ENCODE results near the gene ROCK2. TPM values are rescaled to one million over a fixed set of nuclear protein-coding genes. Genes with fewer than 3 reads are reported as not detected.

The ROCK2 gene
- total and polyA plus RNA-seq, 9 of the 15 experiments (the other 6 are each of a cell fraction or from before 2014, with no cell fraction given): 4.9 to 30.6 (median 14.3) TPM

DNA sequence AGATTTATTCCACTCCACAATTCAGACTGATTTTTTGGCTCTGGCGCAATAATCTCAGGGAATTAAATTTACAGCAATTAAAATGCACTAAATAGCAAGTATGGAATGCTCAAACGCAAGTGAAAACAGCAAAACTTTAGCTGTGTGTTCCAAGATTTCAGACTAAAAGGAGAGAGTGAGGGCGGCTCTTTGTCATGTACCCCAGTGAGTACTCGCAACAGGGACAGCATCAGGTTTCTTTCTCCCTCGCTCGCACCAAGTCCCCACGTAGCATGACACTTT, 1.1 kb downstream of the ROCK2 start:
- 0% methylated on average over 7 of the region's 7 CpGs for WGBS (ENCODE audit: insufficient coverage, low coverage, missing lambda C conversion rate)
- Histone ChIP-seq H4K20me1 (replicated peaks; ENCODE audit: control insufficient read depth, insufficient read depth, low read length) (peaks cover 25% of the 10 kb centered on the region), H3K4me1 (replicated peaks in 1 of 2; ENCODE audit: control insufficient read depth in 2 of 2, insufficient read depth in 2 of 2, low read length in 2 of 2) (peaks cover 14 to 22% of the 10 kb centered on the region in 2 experiments), H3K9me1 (ENCODE audit: control insufficient read depth, insufficient read depth, low read length) (no peaks in the 10 kb centered on the region), H3K79me2 (ENCODE audit: control insufficient read depth, insufficient read depth, low read length) (peaks cover 60% of the 10 kb centered on the region), H3K9me3 (replicated peaks; ENCODE audit: control insufficient read depth, insufficient read depth, low read depth, low read length) (no peaks in the 10 kb centered on the region), H3K9ac (ENCODE audit: insufficient read depth in 1 of 2, low read depth in 2 of 2, low read length in 2 of 2) (peak overlapping the region; percentile 73 to 94), H3K36me3 (ENCODE audit: control insufficient read depth, insufficient read depth, low read length) (0 out of 3 replicates have a peak, but pooled peaks cover 3% of the 10 kb centered on the region), H3K4me3 (peak overlapping the region; percentile 87), H3K4me2 (ENCODE audit: insufficient read depth, low read length) (peak overlapping the region; percentile 91), H3K27ac (ENCODE audit: extremely low read depth, low read depth, low read length) (peak overlapping the region; percentile 90), H3K27me3 (ENCODE audit: control insufficient read depth in 2 of 2, insufficient read depth in 2 of 2, low read length in 2 of 2) (no peaks in the 10 kb centered on the region), H2AFZ (ENCODE audit: low read depth, low read length) (no peak overlapping the region)
- ATAC-seq (no peak), FAIRE-seq (peak; percentile 52), DNase-seq (ENCODE audit: extremely low read depth in 1 of 4, low spot score in 3 of 4) (no peak)
- no TSS peak for BruUV-seq (replicated peaks)
- ChIA-PET CTCF (ENCODE audit: low intra/inter-chr PET ratio) (no interaction called here), POLR2A (interaction anchor here (0.6 to 3.5 kb wide), 5 partner anchors 12 to 89 kb away, joined by 3 to 19 read pairs (median 5); no protein-coding TSS in a partner anchor)
- intact Hi-C loops (cut with micrococcal nuclease): loop anchor here (5.0 kb wide), 3 partner anchors 66 to 186 kb away; partner anchors contain the start of gene SLC66A3
- in situ Hi-C loops (cut with MboI): no loop called here
- TF ChIP-seq KAT8 (IDR thresholded peaks at IDR 0.05; ENCODE audit: low read depth): no peak
- no peak for TF ChIP-seq CTBP1 (IDR thresholded peaks at IDR 0.05; ENCODE audit: borderline replicate concordance)
- TF ChIP-seq CHD1 (IDR thresholded peaks at IDR 0.05; ENCODE audit: low read length): peak; percentile 8
- no peak for TF ChIP-seq HMGN3 (IDR thresholded peaks at IDR 0.05; ENCODE audit: borderline replicate concordance, extremely low read depth, insufficient read length, low read depth, low read length)
- TF ChIP-seq, protein P1, sequence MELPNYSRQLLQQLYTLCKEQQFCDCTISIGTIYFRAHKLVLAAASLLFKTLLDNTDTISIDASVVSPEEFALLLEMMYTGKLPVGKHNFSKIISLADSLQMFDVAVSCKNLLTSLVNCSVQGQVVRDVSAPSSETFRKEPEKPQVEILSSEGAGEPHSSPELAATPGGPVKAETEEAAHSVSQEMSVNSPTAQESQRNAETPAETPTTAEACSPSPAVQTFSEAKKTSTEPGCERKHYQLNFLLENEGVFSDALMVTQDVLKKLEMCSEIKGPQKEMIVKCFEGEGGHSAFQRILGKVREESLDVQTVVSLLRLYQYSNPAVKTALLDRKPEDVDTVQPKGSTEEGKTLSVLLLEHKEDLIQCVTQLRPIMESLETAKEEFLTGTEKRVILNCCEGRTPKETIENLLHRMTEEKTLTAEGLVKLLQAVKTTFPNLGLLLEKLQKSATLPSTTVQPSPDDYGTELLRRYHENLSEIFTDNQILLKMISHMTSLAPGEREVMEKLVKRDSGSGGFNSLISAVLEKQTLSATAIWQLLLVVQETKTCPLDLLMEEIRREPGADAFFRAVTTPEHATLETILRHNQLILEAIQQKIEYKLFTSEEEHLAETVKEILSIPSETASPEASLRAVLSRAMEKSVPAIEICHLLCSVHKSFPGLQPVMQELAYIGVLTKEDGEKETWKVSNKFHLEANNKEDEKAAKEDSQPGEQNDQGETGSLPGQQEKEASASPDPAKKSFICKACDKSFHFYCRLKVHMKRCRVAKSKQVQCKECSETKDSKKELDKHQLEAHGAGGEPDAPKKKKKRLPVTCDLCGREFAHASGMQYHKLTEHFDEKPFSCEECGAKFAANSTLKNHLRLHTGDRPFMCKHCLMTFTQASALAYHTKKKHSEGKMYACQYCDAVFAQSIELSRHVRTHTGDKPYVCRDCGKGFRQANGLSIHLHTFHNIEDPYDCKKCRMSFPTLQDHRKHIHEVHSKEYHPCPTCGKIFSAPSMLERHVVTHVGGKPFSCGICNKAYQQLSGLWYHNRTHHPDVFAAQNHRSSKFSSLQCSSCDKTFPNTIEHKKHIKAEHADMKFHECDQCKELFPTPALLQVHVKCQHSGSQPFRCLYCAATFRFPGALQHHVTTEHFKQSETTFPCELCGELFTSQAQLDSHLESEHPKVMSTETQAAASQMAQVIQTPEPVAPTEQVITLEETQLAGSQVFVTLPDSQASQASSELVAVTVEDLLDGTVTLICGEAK (IDR thresholded peaks at IDR 0.05): no peak
- TF ChIP-seq, protein P1 (CRISPR knock-in tag; IDR thresholded peaks at IDR 0.05): no peak
- no peak for TF ChIP-seq HDGF (IDR thresholded peaks at IDR 0.05)
- no peak for TF ChIP-seq KLF10 (CRISPR knock-in tag; IDR thresholded peaks at IDR 0.05)
- TF ChIP-seq ZNF764 (CRISPR knock-in tag; IDR thresholded peaks at IDR 0.05; ENCODE audit: low read depth): no peak
- no peak for TF ChIP-seq CEBPG (CRISPR knock-in tag; IDR thresholded peaks at IDR 0.05)
- TF ChIP-seq CEBPG (tag; conservative IDR thresholded peaks at IDR 0.05 in 1 of 2, IDR thresholded peaks at IDR 0.05 in 1 of 2): 0 out of 4 replicates have a peak, but pooled peaks have one; percentile 25 to 28
- TF ChIP-seq YY1 (IDR thresholded peaks at IDR 0.05; ENCODE audit: borderline replicate concordance in 1 of 3, control insufficient read depth in 1 of 3, extremely low read depth in 1 of 3, insufficient read depth in 3 of 3, insufficient read length in 1 of 3, insufficient replicate concordance in 2 of 3, low read depth in 1 of 3, low read length in 2 of 3): no peak
- no peak for TF ChIP-seq PRMT5 (CRISPR knock-in tag; IDR thresholded peaks at IDR 0.05)
